Astrocyte of the cerebellum (primary cell): ENCODE data around the gene AGPS.
"Not testable (repeated sequence)": the region's sequence is repeated elsewhere in the genome, so short reads cannot be mapped to it uniquely, and the experiment has no call there.

ENCODE experiments used
- DNase-seq: peaks from one replicate; pipeline ENCODE4 v3.0.0-alpha.2; 2011; ENCODE audit warnings: low read depth
- H3K4me3 ChIP-seq: 2 replicates; pipeline ENCODE4 v1.5.1; 2011; ENCODE audit warnings: mild to moderate bottlenecking, low read depth, low read length, moderate library complexity
- in situ Hi-C: cut with HindIII; loops from 2 replicates; pipeline ENCODE4 v1.10.0; 2017; ENCODE audit warnings: low sequenced_read_pairs
- TF ChIP-seq, protein P1 (sequence below): IDR thresholded peaks from 2 replicates; pipeline ENCODE4 v1.5.1; 2012; ENCODE audit warnings: low read length, low read depth, moderate library complexity, mild to moderate bottlenecking; ENCODE audit errors: missing control alignments

Gene AGPS

GRCh38 chr2:177448031-177448430 is 55.5 kb downstream of the AGPS start:
- no peak overlapping the region for H3K4me3 ChIP-seq
- in situ Hi-C loops, result no loop called here
- DNase-seq, result no peak
- TF ChIP-seq, protein P1, sequence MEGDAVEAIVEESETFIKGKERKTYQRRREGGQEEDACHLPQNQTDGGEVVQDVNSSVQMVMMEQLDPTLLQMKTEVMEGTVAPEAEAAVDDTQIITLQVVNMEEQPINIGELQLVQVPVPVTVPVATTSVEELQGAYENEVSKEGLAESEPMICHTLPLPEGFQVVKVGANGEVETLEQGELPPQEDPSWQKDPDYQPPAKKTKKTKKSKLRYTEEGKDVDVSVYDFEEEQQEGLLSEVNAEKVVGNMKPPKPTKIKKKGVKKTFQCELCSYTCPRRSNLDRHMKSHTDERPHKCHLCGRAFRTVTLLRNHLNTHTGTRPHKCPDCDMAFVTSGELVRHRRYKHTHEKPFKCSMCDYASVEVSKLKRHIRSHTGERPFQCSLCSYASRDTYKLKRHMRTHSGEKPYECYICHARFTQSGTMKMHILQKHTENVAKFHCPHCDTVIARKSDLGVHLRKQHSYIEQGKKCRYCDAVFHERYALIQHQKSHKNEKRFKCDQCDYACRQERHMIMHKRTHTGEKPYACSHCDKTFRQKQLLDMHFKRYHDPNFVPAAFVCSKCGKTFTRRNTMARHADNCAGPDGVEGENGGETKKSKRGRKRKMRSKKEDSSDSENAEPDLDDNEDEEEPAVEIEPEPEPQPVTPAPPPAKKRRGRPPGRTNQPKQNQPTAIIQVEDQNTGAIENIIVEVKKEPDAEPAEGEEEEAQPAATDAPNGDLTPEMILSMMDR, result no peak

- TF ChIP-seq, protein P1, result no peak
- H3K4me3 ChIP-seq, result no peak overlapping the region
- in situ Hi-C loops, result no loop called here
Measured at GRCh38 chr2:177449159-177449558, 56.6 kb downstream of the AGPS start.

DNA sequence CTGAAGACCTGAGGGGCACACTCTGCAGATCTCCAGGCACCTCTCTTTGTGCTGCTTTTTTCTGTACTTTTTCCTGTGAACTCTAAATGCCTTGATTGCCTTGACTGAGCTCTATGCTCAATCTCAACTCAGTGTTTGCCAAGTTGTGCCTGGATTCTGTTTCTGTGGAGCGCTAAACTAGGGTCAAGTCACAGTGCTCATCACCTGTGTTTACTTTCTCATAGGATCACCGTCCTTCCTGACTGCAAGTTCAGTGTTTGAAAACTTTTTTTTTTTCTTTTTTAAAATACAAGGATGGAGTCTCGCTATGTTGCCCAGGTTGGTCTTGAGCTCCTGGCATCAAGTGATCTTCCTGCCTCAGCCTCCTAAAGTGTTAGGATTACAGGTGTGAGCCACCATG is 62.6 kb downstream of the AGPS start:
- no peak overlapping the region for H3K4me3 ChIP-seq
- DNase-seq, result no peak
- TF ChIP-seq, protein P1, result no peak
- in situ Hi-C loops, result no loop called here

More at GRCh38 chr2:177449159-177449558, 56.6 kb downstream of the AGPS start:
- no peak for DNase-seq

DNA sequence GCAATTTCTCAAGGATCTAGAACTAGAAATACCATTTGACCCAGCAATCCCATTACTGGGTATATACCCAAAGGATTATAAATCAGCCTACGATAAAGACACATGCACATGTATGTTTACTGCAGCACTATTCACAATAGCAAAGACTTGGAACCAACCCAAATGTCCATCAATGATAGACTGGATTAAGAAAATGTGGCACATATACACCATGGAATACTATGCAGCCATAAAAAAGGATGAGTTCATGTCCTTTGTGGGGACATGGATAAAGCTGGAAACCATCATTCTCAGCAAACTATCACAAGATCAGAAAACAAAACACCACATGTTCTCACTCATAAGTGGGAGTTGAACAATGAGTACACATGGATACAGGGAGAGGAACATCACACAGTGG is 67.2 kb downstream of the AGPS start:
- DNase-seq, in situ Hi-C loops, H3K4me3 ChIP-seq: not testable (repeated sequence)

- TF ChIP-seq, protein P1, result no peak
- no peak overlapping the region for H3K4me3 ChIP-seq
- DNase-seq, result no peak
- in situ Hi-C loops, result no loop called here
Measured at GRCh38 chr2:177460973-177461585, 68.5 kb downstream of the AGPS start.

GRCh38 chr2:177464549-177464948 is 72.0 kb downstream of the AGPS start:
- in situ Hi-C loops, result no loop called here
- no peak overlapping the region for H3K4me3 ChIP-seq
- TF ChIP-seq, protein P1, result no peak
- no peak for DNase-seq

DNA sequence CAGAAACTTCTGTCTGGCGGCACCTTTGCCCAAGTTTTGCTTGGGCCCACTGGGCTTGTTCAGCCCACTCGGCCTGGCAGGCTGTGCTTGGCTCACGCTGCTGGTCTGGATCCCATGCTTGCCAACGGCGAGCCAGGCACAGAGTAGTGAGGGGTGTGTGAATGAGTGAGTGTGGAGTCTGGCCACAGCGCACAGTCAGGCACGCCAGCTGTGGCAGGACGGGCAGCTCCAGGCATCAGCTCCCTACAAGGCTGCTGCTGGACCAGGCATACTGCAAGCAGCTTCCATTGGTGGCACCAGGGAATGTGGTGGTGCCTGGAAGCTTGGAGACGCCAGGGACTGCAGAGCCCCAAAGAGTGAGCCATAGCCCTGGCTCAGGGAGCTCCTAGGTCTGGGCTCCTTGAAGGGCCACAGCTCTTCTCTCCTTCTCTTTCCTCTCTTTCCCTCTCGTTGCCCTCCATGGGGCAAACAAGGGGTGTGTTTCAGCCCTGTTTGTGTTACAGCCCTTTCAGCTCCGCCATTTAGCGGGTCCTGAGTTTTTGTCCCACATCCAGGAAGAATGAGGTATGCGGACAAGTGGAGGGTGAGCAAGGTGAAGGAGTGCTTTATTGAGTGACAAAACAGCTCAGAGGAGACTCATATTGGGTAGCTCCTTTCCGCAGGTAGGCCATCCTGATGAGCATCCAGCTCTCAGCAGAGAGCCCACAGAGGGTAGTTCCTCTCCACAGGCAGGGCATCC is 73.0 kb downstream of the AGPS start:
- in situ Hi-C loops, result no loop called here
- TF ChIP-seq, protein P1, result no peak
- DNase-seq, result no peak
- no peak overlapping the region for H3K4me3 ChIP-seq
